SK-N-SH (cell line): ENCODE measurements around the gene MICAL1. TPM values are rescaled to one million over a fixed set of nuclear protein-coding genes. Genes with fewer than 3 reads are reported as not detected.

Experiments
- CTCF ChIA-PET: fragments of 300-600, 350-600 bp; formaldehyde crosslinking; extraction: SDS; loops from one replicate; lab custom pipeline; 2021; lab: Yijun Ruan, JAX
- POLR2A ChIA-PET: fragments of 350-600 bp; sonication (Branson Sonifier 250); formaldehyde crosslinking; extraction: SDS; loops from one replicate; lab custom pipeline; 2020; ENCODE audit warnings: antibody characterized with exemption, inconsistent platforms; lab: Yijun Ruan, JAX
- DNase-seq: peaks from one replicate; pipeline ENCODE4 v3.0.0; 2012
- H2AFZ ChIP-seq: fragments of 200-600 bp; sonication (generic); 2 replicates; pipeline ENCODE4 v1.8.1; 2016; ENCODE audit warnings: antibody characterized with exemption, mild to moderate bottlenecking, low read depth
- H3F3A ChIP-seq: fragments of 200-600 bp; sonication (generic); replicated peaks from 2 replicates; pipeline ENCODE3; 2016; ENCODE audit warnings: antibody characterized with exemption, mild to moderate bottlenecking; ENCODE audit not compliant: insufficient read depth
- H3K27ac ChIP-seq, 2 experiments: fragments of 200-500 bp in 1 of 2; fragments of 200-600 bp in 1 of 2; sonication (Bioruptor generic) in 1 of 2; sonication (generic), shearing (Covaris generic) in 1 of 2; 2 replicates each; pipeline versions ENCODE4 v1.5.1 to v1.6.1; 2014 to 2016; ENCODE audit warnings: low read depth in 2 of 2, inconsistent platforms in 1 of 2, low read length in 1 of 2, mild to moderate bottlenecking in 1 of 2, mixed read lengths in 1 of 2
- H3K27me3 ChIP-seq: fragments of 200-600 bp; sonication (generic), shearing (Covaris generic); 2 replicates; pipeline ENCODE4 v1.6.1; 2016; ENCODE audit warnings: mixed run types; ENCODE audit not compliant: insufficient read depth
- H3K36me3 ChIP-seq, 2 experiments: fragments of 200-500 bp in 1 of 2; fragments of 200-600 bp in 1 of 2; sonication (Bioruptor generic) in 1 of 2; sonication (generic) in 1 of 2; replicated peaks in 1 of 2; 2 replicates each; pipeline versions ENCODE3 to v1.5.1; 2014 to 2016; ENCODE audit warnings: low read length in 1 of 2, mild to moderate bottlenecking in 1 of 2; ENCODE audit not compliant: insufficient read depth in 2 of 2, control insufficient read depth in 1 of 2
- H3K4me1 ChIP-seq, 2 experiments: fragments of 200-500 bp in 1 of 2; fragments of 200-600 bp in 1 of 2; sonication (Bioruptor generic) in 1 of 2; sonication (generic), shearing (Covaris generic) in 1 of 2; 2 replicates each; pipeline versions ENCODE4 v1.5.1 to v1.6.1; 2014 to 2016; ENCODE audit warnings: low read depth in 1 of 2, low read length in 1 of 2, mixed run types in 1 of 2; ENCODE audit not compliant: insufficient read depth in 2 of 2, control insufficient read depth in 1 of 2
- H3K4me2 ChIP-seq: fragments of 200-600 bp; sonication (generic), shearing (Covaris generic); 2 replicates; pipeline ENCODE4 v1.6.1; 2017; ENCODE audit warnings: mixed run types
- H3K4me3 ChIP-seq, 2 experiments: fragments of 200-500 bp in 1 of 2; fragments of 200-600 bp in 1 of 2; sonication (Bioruptor generic) in 1 of 2; sonication (generic), shearing (Covaris generic) in 1 of 2; 2 replicates each; pipeline versions ENCODE4 v1.5.1 to v1.8.1; 2014 to 2016; ENCODE audit warnings: low read depth in 2 of 2, inconsistent platforms in 1 of 2, low read length in 1 of 2, mild to moderate bottlenecking in 1 of 2, mixed read lengths in 1 of 2, moderate library complexity in 1 of 2
- H3K79me2 ChIP-seq: fragments of 200-600 bp; sonication (generic); 2 replicates; pipeline ENCODE4 v1.8.1; 2017; ENCODE audit warnings: mild to moderate bottlenecking; ENCODE audit not compliant: insufficient read depth
- H3K9ac ChIP-seq: fragments of 200-600 bp; sonication (generic); 2 replicates; pipeline ENCODE4 v1.6.1; 2017; ENCODE audit warnings: mixed run types
- H3K9me2 ChIP-seq: fragments of 200-600 bp; sonication (generic); 2 replicates; pipeline ENCODE4 v1.6.1; 2017; ENCODE audit warnings: mixed run types
- H3K9me3 ChIP-seq: fragments of 200-600 bp; sonication (generic); 2 replicates; pipeline ENCODE4 v1.6.1; 2017; ENCODE audit warnings: mixed run types, mild to moderate bottlenecking, moderate library complexity
- H4K20me1 ChIP-seq: fragments of 200-600 bp; sonication (generic); 2 replicates; pipeline ENCODE4 v1.6.1; 2017; ENCODE audit warnings: mild to moderate bottlenecking, mixed run types; ENCODE audit not compliant: insufficient read depth
- CHD2 ChIP-seq: fragments of 150-350 bp; IDR thresholded peaks from 2 replicates; pipeline ENCODE4 v1.6.1; 2018; ENCODE audit warnings: low read length; ENCODE audit not compliant: partially characterized antibody
- EP300 ChIP-seq, 2 experiments: IDR thresholded peaks; 2 replicates each; pipeline versions ENCODE4 v1.4.0 to v1.6.1; 2012; ENCODE audit warnings: borderline replicate concordance in 1 of 2, low read depth in 1 of 2, low read length in 1 of 2
- GABPA ChIP-seq: IDR thresholded peaks from 2 replicates; pipeline ENCODE4 v1.4.0; 2012; ENCODE audit warnings: low read depth, mild to moderate bottlenecking
- JUND ChIP-seq: IDR thresholded peaks from 2 replicates; pipeline ENCODE4 v1.4.0; 2012
- MXI1 ChIP-seq: IDR thresholded peaks from 2 replicates; pipeline ENCODE4 v1.6.1; 2012; ENCODE audit warnings: mild to moderate bottlenecking, low read depth, low read length, improper control_type of control experiment
- NFIC ChIP-seq: IDR thresholded peaks from 2 replicates; pipeline ENCODE4 v1.4.0; 2012; ENCODE audit warnings: borderline replicate concordance
- NRF1 ChIP-seq: IDR thresholded peaks from 2 replicates; pipeline ENCODE4 v1.6.1; 2012; ENCODE audit warnings: low read depth, mild to moderate bottlenecking, low read length
- RAD21 ChIP-seq: IDR thresholded peaks from 2 replicates; pipeline ENCODE4 v1.6.1; 2012; ENCODE audit warnings: mild to moderate bottlenecking, low read length
- RCOR1 ChIP-seq: fragments of 150-350 bp; IDR thresholded peaks from 2 replicates; pipeline ENCODE4 v1.6.1; 2017; ENCODE audit warnings: antibody characterized with exemption, low read length
- TCF12 ChIP-seq: IDR thresholded peaks from 2 replicates; pipeline ENCODE4 v1.4.0; 2012
- YY1 ChIP-seq: IDR thresholded peaks from 2 replicates; pipeline ENCODE4 v1.4.0; 2012; ENCODE audit warnings: low read depth, mild to moderate bottlenecking
- WGBS: methylation state at CpG from one replicate; pipeline ENCODE4 v1.1.6; 2017; ENCODE audit warnings: low lambda C conversion rate; 5-methylcytosine and 5-hydroxymethylcytosine counted together
- polyA plus RNA-seq, 3 experiments: library from polyadenylated mRNA; depleted of rRNA; stranded (reverse); fragments of >200 nt; gene quantifications; 2 replicates each; pipeline ENCODE4 v1.2.3, GENCODE V29; 2012
- TF ChIP-seq, protein P1 (sequence below): IDR thresholded peaks from 2 replicates; pipeline ENCODE4 v1.6.1; 2012; ENCODE audit warnings: mild to moderate bottlenecking, low read depth, low read length, moderate library complexity
- TF ChIP-seq, protein P2 (sequence below): fragments of 150-350 bp; IDR thresholded peaks from 2 replicates; pipeline ENCODE4 v1.6.1; 2017; ENCODE audit warnings: antibody characterized with exemption, low read length, low read depth, borderline replicate concordance

MICAL1 gene
- polyA plus RNA-seq, 1 of the 3 experiments (the other 2 are of a cell fraction): 45.6 TPM

DNA sequence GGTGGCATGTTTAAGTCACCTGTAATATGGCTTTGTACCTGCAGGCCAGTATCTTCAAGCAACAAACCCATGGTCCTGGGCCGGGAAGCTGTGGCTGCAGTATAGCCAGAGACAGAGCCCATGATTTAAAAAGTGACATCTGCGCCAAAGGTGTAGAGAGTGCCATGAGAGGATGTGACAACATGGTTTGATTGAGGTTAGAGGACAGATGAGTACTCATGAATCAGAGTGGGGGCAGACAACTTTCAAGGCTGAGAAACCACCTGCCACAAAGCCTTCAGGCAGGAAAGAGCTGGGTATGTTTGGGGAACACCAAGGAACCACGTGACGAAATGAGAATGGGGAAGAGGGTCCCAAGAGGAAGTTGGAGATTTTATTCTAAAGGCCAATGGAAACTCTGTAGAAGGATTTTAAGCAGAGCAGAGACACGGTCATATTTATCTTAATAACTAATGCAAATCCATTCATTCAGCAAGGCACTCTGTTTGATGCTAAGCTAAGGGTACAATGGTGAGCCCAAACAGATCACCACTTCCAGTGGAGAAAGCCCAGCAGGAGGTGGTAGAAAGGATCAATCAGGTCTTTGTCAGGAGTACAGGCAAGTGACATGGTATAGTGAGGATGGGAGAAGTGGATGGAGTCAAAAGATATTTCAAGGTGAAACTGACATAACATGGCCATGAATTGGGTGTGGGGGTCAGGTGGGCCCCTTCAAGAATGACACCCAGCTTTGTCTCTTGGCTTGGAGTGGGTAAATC lies 3.4 kb upstream of the MICAL1 start:
- H3K27ac ChIP-seq: no peak overlapping the region
- H3K4me1 ChIP-seq: peaks cover 0 to 18% of the 10 kb centered on the region in 2 experiments; a peak in 3 of 4 replicates
- CTCF ChIA-PET: interaction anchor here (0.9 to 1.0 kb wide), 2 partner anchors 14 to 580 kb away, joined by 3 read pairs; no protein-coding TSS in a partner anchor
- TF ChIP-seq RAD21 (no peak), JUND (no peak), YY1 (no peak), NRF1 (no peak), CHD2 (no peak), TCF12 (no peak), MXI1 (no peak), RCOR1 (no peak), NFIC (no peak), EP300 (IDR thresholded peaks at IDR 0.05; ENCODE audit: borderline replicate concordance in 1 of 2, low read depth in 1 of 2, low read length in 1 of 2) (no peak), GABPA (no peak)
- TF ChIP-seq, protein P1, sequence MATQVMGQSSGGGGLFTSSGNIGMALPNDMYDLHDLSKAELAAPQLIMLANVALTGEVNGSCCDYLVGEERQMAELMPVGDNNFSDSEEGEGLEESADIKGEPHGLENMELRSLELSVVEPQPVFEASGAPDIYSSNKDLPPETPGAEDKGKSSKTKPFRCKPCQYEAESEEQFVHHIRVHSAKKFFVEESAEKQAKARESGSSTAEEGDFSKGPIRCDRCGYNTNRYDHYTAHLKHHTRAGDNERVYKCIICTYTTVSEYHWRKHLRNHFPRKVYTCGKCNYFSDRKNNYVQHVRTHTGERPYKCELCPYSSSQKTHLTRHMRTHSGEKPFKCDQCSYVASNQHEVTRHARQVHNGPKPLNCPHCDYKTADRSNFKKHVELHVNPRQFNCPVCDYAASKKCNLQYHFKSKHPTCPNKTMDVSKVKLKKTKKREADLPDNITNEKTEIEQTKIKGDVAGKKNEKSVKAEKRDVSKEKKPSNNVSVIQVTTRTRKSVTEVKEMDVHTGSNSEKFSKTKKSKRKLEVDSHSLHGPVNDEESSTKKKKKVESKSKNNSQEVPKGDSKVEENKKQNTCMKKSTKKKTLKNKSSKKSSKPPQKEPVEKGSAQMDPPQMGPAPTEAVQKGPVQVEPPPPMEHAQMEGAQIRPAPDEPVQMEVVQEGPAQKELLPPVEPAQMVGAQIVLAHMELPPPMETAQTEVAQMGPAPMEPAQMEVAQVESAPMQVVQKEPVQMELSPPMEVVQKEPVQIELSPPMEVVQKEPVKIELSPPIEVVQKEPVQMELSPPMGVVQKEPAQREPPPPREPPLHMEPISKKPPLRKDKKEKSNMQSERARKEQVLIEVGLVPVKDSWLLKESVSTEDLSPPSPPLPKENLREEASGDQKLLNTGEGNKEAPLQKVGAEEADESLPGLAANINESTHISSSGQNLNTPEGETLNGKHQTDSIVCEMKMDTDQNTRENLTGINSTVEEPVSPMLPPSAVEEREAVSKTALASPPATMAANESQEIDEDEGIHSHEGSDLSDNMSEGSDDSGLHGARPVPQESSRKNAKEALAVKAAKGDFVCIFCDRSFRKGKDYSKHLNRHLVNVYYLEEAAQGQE: no peak
- TF ChIP-seq, protein P2, sequence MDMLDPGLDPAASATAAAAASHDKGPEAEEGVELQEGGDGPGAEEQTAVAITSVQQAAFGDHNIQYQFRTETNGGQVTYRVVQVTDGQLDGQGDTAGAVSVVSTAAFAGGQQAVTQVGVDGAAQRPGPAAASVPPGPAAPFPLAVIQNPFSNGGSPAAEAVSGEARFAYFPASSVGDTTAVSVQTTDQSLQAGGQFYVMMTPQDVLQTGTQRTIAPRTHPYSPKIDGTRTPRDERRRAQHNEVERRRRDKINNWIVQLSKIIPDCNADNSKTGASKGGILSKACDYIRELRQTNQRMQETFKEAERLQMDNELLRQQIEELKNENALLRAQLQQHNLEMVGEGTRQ: no peak
- TF ChIP-seq, all 33 proteins: peak for 0
- POLR2A ChIA-PET: no interaction called here
- no peak overlapping the region for H2AFZ ChIP-seq
- no peak overlapping the region for H3K4me3 ChIP-seq
- H3K9me2 ChIP-seq: no peaks in the 10 kb centered on the region
- H3F3A ChIP-seq: peaks cover 15% of the 10 kb centered on the region
- no peaks in the 10 kb centered on the region for H3K9me3 ChIP-seq
- no peak for DNase-seq
- H3K9ac ChIP-seq: no peak overlapping the region
- H3K79me2 ChIP-seq: peaks cover 29% of the 10 kb centered on the region; the same call in 1 of the 2 replicates
- peaks cover 10 to 21% of the 10 kb centered on the region in 2 experiments for H3K36me3 ChIP-seq
- 93% methylated on average over 5 of the region's 5 CpGs for WGBS
- H3K4me2 ChIP-seq: no peak overlapping the region
- H3K27me3 ChIP-seq: no peaks in the 10 kb centered on the region
- no peaks in the 10 kb centered on the region for H4K20me1 ChIP-seq
